Nephron (organoid): ENCODE results near the gene TMEM132A.

Experiments used
- H3K27ac Mint-ChIP-seq, 3 experiments: 2 replicates each; pipeline ENCODE4 v1.8.0; 2020; ENCODE audit warnings: mixed read lengths in 3 of 3, mild to moderate bottlenecking in 2 of 3, moderate library complexity in 1 of 3
- H3K27me3 Mint-ChIP-seq: 2 replicates; pipeline ENCODE4 v1.8.0; 2021; ENCODE audit warnings: low read depth, mild to moderate bottlenecking, moderate library complexity, mixed read lengths
- H3K36me3 Mint-ChIP-seq: 2 replicates; pipeline ENCODE4 v1.8.0; 2020; ENCODE audit warnings: low read depth, mixed read lengths
- H3K4me1 Mint-ChIP-seq: 2 replicates; pipeline ENCODE4 v1.8.0; 2020; ENCODE audit warnings: mixed read lengths
- H3K4me3 Mint-ChIP-seq, 3 experiments: 2 replicates each; pipeline ENCODE4 v1.8.0; 2020; ENCODE audit warnings: mild to moderate bottlenecking in 3 of 3, mixed read lengths in 3 of 3, moderate library complexity in 2 of 3
- H3K9me3 Mint-ChIP-seq: 2 replicates; pipeline ENCODE4 v1.8.0; 2020; ENCODE audit warnings: mixed read lengths
- CTCF ChIP-seq, 3 experiments: fragments of 200-600 bp; sonication (generic); IDR thresholded peaks; one replicate each; pipeline ENCODE4 v1.5.0; 2021; ENCODE audit warnings: antibody characterized with exemption in 3 of 3; ENCODE audit not compliant: unreplicated experiment in 3 of 3

Gene TMEM132A

GRCh38 chr11:60942219-60942618, 18.0 kb downstream of the TMEM132A start:
- Mint-ChIP-seq H3K4me3 (no peak overlapping the region), H3K36me3 (peaks cover 11% of the 10 kb centered on the region), H3K4me1 (peaks cover 54% of the 10 kb centered on the region), H3K27ac (no peak overlapping the region), H3K9me3 (no peaks in the 10 kb centered on the region), H3K27me3 (peaks cover 4% of the 10 kb centered on the region)
- TF ChIP-seq CTCF (IDR thresholded peaks at IDR 0.05; ENCODE audit: unreplicated experiment in 3 of 3): no peak

GRCh38 chr11:60942970-60943565, 18.8 kb downstream of the TMEM132A start:
- TF ChIP-seq CTCF (IDR thresholded peaks at IDR 0.05; ENCODE audit: unreplicated experiment in 3 of 3): no peak
- Mint-ChIP-seq H3K9me3 (no peaks in the 10 kb centered on the region), H3K27me3 (peaks cover 5% of the 10 kb centered on the region), H3K4me3 (no peak overlapping the region), H3K4me1 (peaks cover 63% of the 10 kb centered on the region), H3K27ac (peak overlapping the region in 1 of 3 experiments; percentile 48), H3K36me3 (peaks cover 11% of the 10 kb centered on the region)

- no peak overlapping the region for H3K27ac Mint-ChIP-seq
- H3K9me3 Mint-ChIP-seq: no peaks in the 10 kb centered on the region
- TF ChIP-seq CTCF (IDR thresholded peaks at IDR 0.05; ENCODE audit: unreplicated experiment in 3 of 3): peak in 2 of 3 experiments; percentile 19 to 24
- H3K4me1 Mint-ChIP-seq: peaks cover 77% of the 10 kb centered on the region
- H3K36me3 Mint-ChIP-seq: peaks cover 11% of the 10 kb centered on the region
- peaks cover 16% of the 10 kb centered on the region for H3K27me3 Mint-ChIP-seq
- H3K4me3 Mint-ChIP-seq: no peak overlapping the region
Observed at GRCh38 chr11:60944490-60945294, 20.4 kb downstream of the TMEM132A start.

GRCh38 chr11:60945295-60945667, 21.0 kb downstream of the TMEM132A start:
- no peak for TF ChIP-seq CTCF (IDR thresholded peaks at IDR 0.05; ENCODE audit: unreplicated experiment in 3 of 3)
- H3K4me3 Mint-ChIP-seq: no peak overlapping the region
- H3K27me3 Mint-ChIP-seq: peaks cover 22% of the 10 kb centered on the region

GRCh38 chr11:60946601-60947264, 22.5 kb downstream of the TMEM132A start:
- Mint-ChIP-seq H3K27ac (peak overlapping the region in 1 of 3 experiments; percentile 37), H3K36me3 (peaks cover 6% of the 10 kb centered on the region), H3K4me1 (peaks cover 71% of the 10 kb centered on the region), H3K4me3 (peak overlapping the region in 1 of 3 experiments; percentile 41), H3K9me3 (no peaks in the 10 kb centered on the region), H3K27me3 (peaks cover 23% of the 10 kb centered on the region)
- no peak for TF ChIP-seq CTCF (IDR thresholded peaks at IDR 0.05; ENCODE audit: unreplicated experiment in 3 of 3)

More at GRCh38 chr11:60945295-60945667, 21.0 kb downstream of the TMEM132A start:
- H3K36me3 Mint-ChIP-seq: peaks cover 11% of the 10 kb centered on the region
- no peaks in the 10 kb centered on the region for H3K9me3 Mint-ChIP-seq
- H3K4me1 Mint-ChIP-seq: peaks cover 78% of the 10 kb centered on the region
- H3K27ac Mint-ChIP-seq: no peak overlapping the region
